DOHH2 (cell line): ENCODE data around the gene TMEM183A.

Source experiments
- H3F3A ChIP-seq: fragments of 200-600 bp; sonication (generic), shearing (Covaris generic); 2 replicates; pipeline ENCODE4 v1.6.0; 2016; ENCODE audit warnings: antibody characterized with exemption, mild to moderate bottlenecking; ENCODE audit not compliant: control insufficient read depth, insufficient read depth
- H3K27ac ChIP-seq: fragments of 200-600 bp; sonication (generic); 2 replicates; pipeline ENCODE4 v1.5.1; 2014; ENCODE audit warnings: low read depth, mild to moderate bottlenecking, low read length, moderate library complexity
- H3K27me3 ChIP-seq: fragments of 200-600 bp; sonication (generic); 2 replicates; pipeline ENCODE4 v1.6.1; 2014; ENCODE audit warnings: mild to moderate bottlenecking, low read length, mixed read lengths; ENCODE audit not compliant: control insufficient read depth
- H3K36me3 ChIP-seq: fragments of 200-600 bp; sonication (generic); 2 replicates; pipeline ENCODE4 v1.6.1; 2014; ENCODE audit warnings: mild to moderate bottlenecking, low read length, moderate library complexity, mixed read lengths; ENCODE audit not compliant: control insufficient read depth
- H3K4me1 ChIP-seq: fragments of 200-600 bp; sonication (generic); 2 replicates; pipeline ENCODE4 v1.6.1; 2014; ENCODE audit warnings: mild to moderate bottlenecking, low read length, mixed read lengths; ENCODE audit not compliant: control insufficient read depth
- H3K4me2 ChIP-seq: fragments of 200-600 bp; sonication (generic); 2 replicates; pipeline ENCODE4 v1.6.0; 2014; ENCODE audit warnings: mild to moderate bottlenecking, low read length, moderate library complexity
- H3K4me3 ChIP-seq: fragments of 200-600 bp; sonication (generic); 2 replicates; pipeline ENCODE4 v1.5.1; 2014; ENCODE audit warnings: mild to moderate bottlenecking, low read length, mixed read lengths
- H3K79me2 ChIP-seq: fragments of 200-600 bp; sonication (generic); 2 replicates; pipeline ENCODE4 v1.6.1; 2014; ENCODE audit warnings: mild to moderate bottlenecking, low read length, mixed read lengths; ENCODE audit not compliant: control insufficient read depth
- H3K9me2 ChIP-seq: fragments of 200-600 bp; sonication (generic); replicated peaks from 2 replicates; pipeline ENCODE4 v1.6.1; 2014; ENCODE audit warnings: mild to moderate bottlenecking, low read length, mixed read lengths; ENCODE audit not compliant: control insufficient read depth
- H3K9me3 ChIP-seq: fragments of 200-600 bp; sonication (generic); 2 replicates; pipeline ENCODE4 v1.6.1; 2014; ENCODE audit warnings: antibody characterized with exemption, low read length, mixed read lengths; ENCODE audit not compliant: control insufficient read depth, insufficient read depth
- H4K20me1 ChIP-seq: fragments of 200-600 bp; sonication (generic); 2 replicates; pipeline ENCODE4 v1.6.0; 2014; ENCODE audit warnings: low read depth, mild to moderate bottlenecking, antibody characterized with exemption, low read length, moderate library complexity; ENCODE audit not compliant: control insufficient read depth, insufficient read depth
- CTCF ChIP-seq: fragments of 200-600 bp; sonication (generic); IDR thresholded peaks from one replicate; pipeline ENCODE4 v1.5.1; 2014; ENCODE audit warnings: antibody characterized with exemption, mild to moderate bottlenecking, low read depth, low read length; ENCODE audit not compliant: poor library complexity, severe bottlenecking
- EZH2phosphoT487 ChIP-seq: fragments of 200-600 bp; sonication (generic); IDR thresholded peaks from 2 replicates; pipeline ENCODE4 v1.6.1; 2017; ENCODE audit warnings: borderline replicate concordance, mild to moderate bottlenecking, antibody characterized with exemption, low read length, moderate library complexity, mixed read lengths

TMEM183A gene

GRCh38 chr1:203057911-203058675, 50.9 kb downstream of the TMEM183A start:
- no peak for TF ChIP-seq EZH2phosphoT487

GRCh38 chr1:203058676-203058935, 51.4 kb downstream of the TMEM183A start:
- no peaks in the 10 kb centered on the region for H3K4me1 ChIP-seq
- no peaks in the 10 kb centered on the region for H3K9me2 ChIP-seq
- H4K20me1 ChIP-seq, result no peaks in the 10 kb centered on the region
- no peaks in the 10 kb centered on the region for H3F3A ChIP-seq
- no peak overlapping the region for H3K27ac ChIP-seq
- no peak overlapping the region for H3K4me3 ChIP-seq
- no peak overlapping the region for H3K4me2 ChIP-seq
- H3K36me3 ChIP-seq, result no peaks in the 10 kb centered on the region
- no peaks in the 10 kb centered on the region for H3K79me2 ChIP-seq
- no peaks in the 10 kb centered on the region; the same call in 1 of the 2 replicates for H3K27me3 ChIP-seq
- no peak for TF ChIP-seq CTCF
- TF ChIP-seq EZH2phosphoT487, result no peak
- no peaks in the 10 kb centered on the region for H3K9me3 ChIP-seq

More at GRCh38 chr1:203057911-203058675, 50.9 kb downstream of the TMEM183A start:
- Histone ChIP-seq H3F3A (no peaks in the 10 kb centered on the region), H3K36me3 (no peaks in the 10 kb centered on the region), H3K9me2 (no peaks in the 10 kb centered on the region), H3K27ac (no peak overlapping the region), H3K9me3 (no peaks in the 10 kb centered on the region), H3K27me3 (no peaks in the 10 kb centered on the region; the same call in 1 of the 2 replicates), H3K79me2 (no peaks in the 10 kb centered on the region), H3K4me2 (no peak overlapping the region), H3K4me1 (no peaks in the 10 kb centered on the region), H3K4me3 (no peak overlapping the region), H4K20me1 (no peaks in the 10 kb centered on the region)

- no peaks in the 10 kb centered on the region for H3K9me3 ChIP-seq
- H3K9me2 ChIP-seq, result no peaks in the 10 kb centered on the region
- no peaks in the 10 kb centered on the region for H3K36me3 ChIP-seq
- H4K20me1 ChIP-seq, result no peaks in the 10 kb centered on the region
- no peaks in the 10 kb centered on the region; the same call in 1 of the 2 replicates for H3K27me3 ChIP-seq
- no peak overlapping the region for H3K4me2 ChIP-seq
- H3K79me2 ChIP-seq, result no peaks in the 10 kb centered on the region
- no peak overlapping the region for H3K4me3 ChIP-seq
- H3F3A ChIP-seq, result no peaks in the 10 kb centered on the region
- TF ChIP-seq EZH2phosphoT487 (no peak), CTCF (no peak)
- H3K27ac ChIP-seq, result no peak overlapping the region
- no peaks in the 10 kb centered on the region for H3K4me1 ChIP-seq
These were observed 52.3 kb downstream of the TMEM183A start for GRCh38 chr1:203059485-203059884.

GRCh38 chr1:203060115-203060514, 52.9 kb downstream of the TMEM183A start:
- no peak overlapping the region for H3K27ac ChIP-seq
- H3K79me2 ChIP-seq, result no peaks in the 10 kb centered on the region
- H4K20me1 ChIP-seq, result no peaks in the 10 kb centered on the region
- H3K4me2 ChIP-seq, result no peak overlapping the region
- H3K4me1 ChIP-seq, result no peaks in the 10 kb centered on the region
- H3K4me3 ChIP-seq, result no peak overlapping the region
- TF ChIP-seq CTCF (no peak), EZH2phosphoT487 (no peak)
- no peaks in the 10 kb centered on the region for H3K9me3 ChIP-seq
- no peaks in the 10 kb centered on the region for H3F3A ChIP-seq
- H3K27me3 ChIP-seq, result no peaks in the 10 kb centered on the region; the same call in 1 of the 2 replicates
- no peaks in the 10 kb centered on the region for H3K9me2 ChIP-seq
- H3K36me3 ChIP-seq, result no peaks in the 10 kb centered on the region
